Stimulated activated CD8-positive, alpha-beta memory T cell treated with anti-CD3 and anti-CD28 coated beads, Interleukin-15, amount 100 ng/mL, for 48 hours (primary cell): ENCODE data around the gene GMEB1.

ENCODE experiments used
- DNase-seq, 2 donors: peaks; one replicate each; pipeline ENCODE4 v3.0.0-alpha.2; 2020; ENCODE audit warnings: low read depth in 2 of 2

Gene GMEB1

GRCh38 chr1:28751315-28752060 is 82.9 kb downstream of the GMEB1 start:
- DNase-seq, result no peak

- DNase-seq, result no peak
Measured at GRCh38 chr1:28755701-28756100, 87.1 kb downstream of the GMEB1 start.

- DNase-seq, result no peak
Measured at GRCh38 chr1:28756846-28757245, 88.3 kb downstream of the GMEB1 start.

GRCh38 chr1:28758420-28758819 is 89.8 kb downstream of the GMEB1 start:
- DNase-seq, result no peak

GRCh38 chr1:28759257-28759656 is 90.7 kb downstream of the GMEB1 start:
- no peak for DNase-seq

- DNase-seq, result no peak
Measured at GRCh38 chr1:28761189-28761588, 92.6 kb downstream of the GMEB1 start.

GRCh38 chr1:28766532-28767183 is 98.1 kb downstream of the GMEB1 start:
- DNase-seq, result no peak
